HG03575 (cell line): Measurements from ENCODE around the gene BBS9.

Experiments used
- ATAC-seq: cut with Tn5 transposase; IDR thresholded peaks from one replicate; pipeline ENCODE4 v1.9.1; 2021; ENCODE audit not compliant: unreplicated experiment, insufficient number of reproducible peaks, low FRiP score; ENCODE audit errors: extremely low read depth

BBS9 gene

DNA sequence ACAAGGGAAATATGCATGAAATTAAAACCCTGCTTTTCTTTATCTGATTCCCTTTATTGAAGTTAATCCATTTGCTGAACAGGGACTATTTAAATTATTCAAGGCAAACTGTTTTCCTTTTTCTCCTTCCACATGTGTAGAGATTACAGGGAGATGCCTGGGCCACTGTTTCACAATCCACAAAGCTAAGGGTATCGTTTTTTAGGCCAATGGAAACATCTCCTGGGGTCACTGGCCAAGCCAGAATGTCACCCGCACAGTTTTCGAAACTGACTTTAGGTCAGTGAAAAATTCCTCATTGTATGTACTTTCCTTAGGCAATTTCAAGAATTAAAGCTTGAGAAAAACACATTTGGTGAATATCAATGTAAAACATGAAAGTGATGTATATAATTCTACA is 516.8 kb downstream of the BBS9 start:
- ATAC-seq = no peak

DNA sequence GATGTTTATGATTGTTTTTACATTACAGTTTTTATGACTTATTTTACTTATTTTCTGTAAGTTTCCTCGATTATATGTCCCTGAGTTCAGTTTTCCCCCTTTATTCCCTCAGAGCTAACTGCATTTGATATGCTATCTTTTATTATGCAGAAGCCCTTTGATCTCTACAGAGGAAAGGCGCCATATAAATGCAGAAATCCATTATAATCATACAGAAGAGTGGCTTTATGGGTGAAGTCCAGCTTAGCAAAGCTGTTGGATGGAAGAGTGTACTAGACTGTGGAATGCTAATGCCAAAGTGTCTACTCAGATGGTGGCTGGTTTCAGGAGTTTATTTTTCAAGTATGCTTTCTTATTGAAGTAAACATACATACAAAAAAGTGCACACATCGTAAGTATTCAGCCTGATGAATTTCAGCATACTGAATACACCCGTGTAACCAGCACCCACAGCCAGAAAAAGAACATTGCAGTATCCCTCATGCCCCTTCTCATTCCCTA is 517.6 kb downstream of the BBS9 start:
- ATAC-seq = no peak

DNA sequence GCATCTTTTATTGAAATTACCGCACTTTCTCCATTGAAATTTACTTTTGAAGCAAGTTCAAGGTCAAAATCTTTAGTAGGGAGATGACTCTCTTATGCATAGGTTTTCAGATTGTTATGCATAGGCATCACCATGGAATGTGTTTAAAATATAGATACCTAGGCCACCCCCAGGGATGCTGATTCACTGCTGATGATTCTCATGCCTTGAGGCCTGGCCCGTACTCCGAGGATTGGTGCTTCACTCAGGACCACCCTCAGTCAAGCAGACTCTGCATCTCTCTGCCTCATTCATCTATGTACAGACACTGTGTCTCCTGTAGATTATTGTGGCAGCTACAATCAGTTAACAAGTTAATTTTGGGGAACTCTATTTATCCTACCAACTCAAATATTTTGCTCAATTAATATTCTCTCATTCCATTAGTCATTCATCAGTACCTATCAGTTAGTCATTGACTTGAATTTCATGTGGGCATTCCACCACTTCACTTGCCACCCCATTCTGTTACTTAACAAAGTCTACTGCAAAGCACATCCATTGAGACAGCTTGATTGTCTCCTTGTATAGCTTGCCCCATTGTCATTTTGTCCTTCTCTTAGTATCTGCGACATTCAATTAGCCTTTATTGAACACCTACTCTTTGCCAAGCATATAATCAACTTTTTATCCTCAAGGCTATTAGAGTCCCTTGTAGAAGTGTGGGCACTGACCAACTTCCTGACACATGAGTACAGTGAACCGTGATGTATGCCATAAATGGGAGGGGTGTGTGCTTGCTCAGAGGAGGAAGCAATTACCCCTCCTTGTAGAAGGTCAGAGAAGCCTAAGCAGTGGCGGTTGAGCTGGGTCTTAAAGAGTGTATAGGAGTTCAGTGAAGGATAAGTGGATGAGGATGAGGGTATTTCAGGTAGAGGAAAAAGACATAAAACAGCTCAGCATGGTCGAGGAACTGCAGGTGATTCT is 520.4 kb downstream of the BBS9 start:
- no peak for ATAC-seq

DNA sequence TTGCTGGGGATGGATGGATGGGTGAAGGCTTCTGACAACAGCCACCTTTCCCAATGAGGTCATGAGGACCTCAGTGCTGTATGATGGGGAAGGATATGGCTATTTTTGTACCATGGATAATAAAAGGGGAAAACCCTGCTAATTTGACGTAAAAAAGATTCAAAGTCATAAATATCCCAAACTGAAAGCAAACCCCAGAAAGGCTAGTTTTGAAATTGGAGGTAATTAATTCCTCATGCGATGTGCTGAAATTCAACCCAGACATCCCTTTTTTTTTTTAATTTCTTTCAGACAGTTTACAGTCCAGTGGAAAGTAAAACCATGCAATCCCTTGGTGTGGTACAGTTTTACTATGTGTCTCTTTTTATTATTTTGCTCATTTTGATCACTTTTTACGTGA is 521.5 kb downstream of the BBS9 start:
- no peak for ATAC-seq

DNA sequence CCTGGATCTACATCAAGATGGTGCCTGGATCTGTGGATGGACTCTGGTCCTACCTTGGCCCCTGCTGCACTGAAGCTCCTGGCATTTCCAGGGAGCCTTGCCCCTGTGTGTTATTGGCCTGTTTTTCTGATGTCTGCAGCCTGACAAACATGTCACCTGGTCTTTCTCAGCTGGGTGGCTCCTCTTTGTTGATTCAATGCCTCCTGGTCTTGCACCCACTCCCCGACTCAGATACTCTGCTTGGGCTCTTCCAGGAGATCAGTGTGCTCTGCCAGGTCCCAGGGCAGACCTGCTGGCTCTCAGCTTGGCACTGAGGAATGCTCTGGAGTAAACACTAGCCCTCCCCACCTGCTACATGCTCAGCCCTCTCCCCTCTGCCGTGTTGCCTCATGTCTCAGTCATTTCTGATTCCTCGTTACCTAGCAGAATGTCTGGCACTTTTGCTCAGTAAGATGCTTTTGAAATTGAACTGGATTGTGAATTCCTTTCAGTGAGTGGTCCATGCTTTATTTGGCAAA is 522.7 kb downstream of the BBS9 start:
- no peak for ATAC-seq

DNA sequence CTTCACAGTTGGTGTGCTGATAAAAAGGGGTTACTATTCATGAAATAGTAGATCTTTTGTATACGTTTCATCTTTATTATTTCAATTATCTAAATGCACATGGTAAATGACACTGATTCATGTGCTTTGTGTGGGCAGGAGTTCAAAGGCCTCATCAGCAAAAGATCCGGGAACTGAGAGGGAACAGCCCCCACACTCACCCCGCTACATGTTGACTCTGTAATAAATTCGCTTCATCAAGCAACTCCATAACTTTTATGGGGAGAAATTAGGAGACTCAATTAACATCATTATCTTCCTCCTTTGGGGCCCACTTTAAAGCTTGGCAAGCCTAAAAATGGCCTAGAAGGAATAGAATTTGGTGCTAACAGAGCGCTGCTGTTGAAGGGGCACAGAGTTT is 525.3 kb downstream of the BBS9 start:
- no peak for ATAC-seq
